Naive B cell (primary cell): Measurements from ENCODE around the gene ST8SIA3. TPM values are rescaled to one million over a fixed set of nuclear protein-coding genes. Genes with fewer than 3 reads are reported as not detected.
"Not testable (repeated sequence)": the region's sequence is repeated elsewhere in the genome, so short reads cannot be mapped to it uniquely, and the experiment has no call there.

Experiments
- ATAC-seq, 2 donors: fragments of 150-1000 bp; cut with Tn5 transposase; 2 replicates each; pipeline ENCODE4 v1.10.0; 2021; ENCODE audit warnings: low read depth in 2 of 2, mild to moderate bottlenecking in 2 of 2, moderate library complexity in 2 of 2
- DNase-seq: peaks from one replicate; pipeline ENCODE4 v3.0.0; 2022
- H3K27ac Mint-ChIP-seq, 6 donors: one replicate each; pipeline ENCODE4 v1.8.0; 2020 to 2022; ENCODE audit warnings: mild to moderate bottlenecking in 6 of 6, mixed read lengths in 6 of 6, moderate library complexity in 5 of 6, inconsistent platforms in 2 of 6
- H3K27me3 Mint-ChIP-seq, 3 donors: one replicate each; pipeline ENCODE4 v1.8.0; 2021 to 2022; ENCODE audit warnings: mixed read lengths in 3 of 3, mild to moderate bottlenecking in 1 of 3
- H3K36me3 Mint-ChIP-seq, 2 donors: one replicate each; pipeline ENCODE4 v1.8.0; 2020 to 2022; ENCODE audit warnings: mixed read lengths in 2 of 2, inconsistent platforms in 1 of 2, mild to moderate bottlenecking in 1 of 2
- H3K4me1 Mint-ChIP-seq, 3 donors: one replicate each; pipeline ENCODE4 v1.8.0; 2020 to 2022; ENCODE audit warnings: mixed read lengths in 3 of 3, inconsistent platforms in 1 of 3, mild to moderate bottlenecking in 1 of 3, moderate library complexity in 1 of 3
- H3K4me3 Mint-ChIP-seq, 8 donors: one replicate each; pipeline ENCODE4 v1.8.0; 2020 to 2022; ENCODE audit warnings: mild to moderate bottlenecking in 8 of 8, mixed read lengths in 8 of 8, moderate library complexity in 8 of 8, inconsistent platforms in 2 of 8
- H3K9me3 Mint-ChIP-seq, 7 donors: one replicate each; pipeline ENCODE4 v1.8.0; 2020 to 2022; ENCODE audit warnings: mixed read lengths in 7 of 7, mild to moderate bottlenecking in 5 of 7, inconsistent platforms in 2 of 7, moderate library complexity in 1 of 7
- polyA plus RNA-seq, 6 donors: library from polyadenylated mRNA; unstranded; fragments of 300-500 nt; fragmentation: Illumina TruSeq; gene quantifications; one replicate each; pipeline ENCODE4 v1.2.3, GENCODE V29; 2021; ENCODE audit warnings: low read depth in 6 of 6

The ST8SIA3 gene
- polyA plus RNA-seq, 6 donors from 2014 or later: not detected

GRCh38 chr18:57389271-57389670, 36.9 kb downstream of the ST8SIA3 start:
- no peak for DNase-seq
- Mint-ChIP-seq H3K9me3 (peaks cover 0 to 10% (median 2%) of the 10 kb centered on the region in 7 donors), H3K4me3 (no peak overlapping the region), H3K27ac (no peak overlapping the region), H3K27me3 (peaks cover 30 to 49% (median 44%) of the 10 kb centered on the region in 3 donors), H3K36me3 (no peaks in the 10 kb centered on the region), H3K4me1 (no peaks in the 10 kb centered on the region)
- ATAC-seq: no peak

GRCh38 chr18:57390044-57390443, 37.7 kb downstream of the ST8SIA3 start:
- ATAC-seq (no peak), DNase-seq (no peak)
- Mint-ChIP-seq H3K4me3 (no peak overlapping the region), H3K36me3 (no peaks in the 10 kb centered on the region), H3K9me3 (peaks cover 2 to 15% (median 6%) of the 10 kb centered on the region in 7 donors), H3K27me3 (peaks cover 30 to 50% (median 44%) of the 10 kb centered on the region in 3 donors), H3K27ac (no peak overlapping the region), H3K4me1 (no peaks in the 10 kb centered on the region)

- Mint-ChIP-seq H3K27ac (peak overlapping the region in 1 of 6 donors; percentile 45), H3K9me3 (peaks cover 10 to 32% (median 19%) of the 10 kb centered on the region in 7 donors)
These were observed 42.4 kb downstream of the ST8SIA3 start for GRCh38 chr18:57394749-57395148.

GRCh38 chr18:57396831-57397230, 44.5 kb downstream of the ST8SIA3 start:
- not testable (repeated sequence) for H3K27ac Mint-ChIP-seq, DNase-seq, H3K4me3 Mint-ChIP-seq, H3K4me1 Mint-ChIP-seq, ATAC-seq
- Mint-ChIP-seq H3K36me3 (peaks cover 0 to 13% of the 10 kb centered on the region in 2 donors), H3K9me3 (peaks cover 10 to 32% (median 19%) of the 10 kb centered on the region in 7 donors), H3K27me3 (peaks cover 20 to 34% (median 21%) of the 10 kb centered on the region in 3 donors)

More at GRCh38 chr18:57394749-57395148, 42.4 kb downstream of the ST8SIA3 start:
- ATAC-seq, DNase-seq, H3K4me1 Mint-ChIP-seq, H3K4me3 Mint-ChIP-seq: not testable (repeated sequence)
- peaks cover 0 to 13% of the 10 kb centered on the region in 2 donors for H3K36me3 Mint-ChIP-seq
- peaks cover 23 to 42% (median 38%) of the 10 kb centered on the region in 3 donors for H3K27me3 Mint-ChIP-seq

- DNase-seq (no peak), ATAC-seq (no peak)
- Mint-ChIP-seq H3K9me3 (peaks cover 10 to 29% (median 19%) of the 10 kb centered on the region in 7 donors), H3K36me3 (peaks cover 0 to 13% of the 10 kb centered on the region in 2 donors), H3K4me3 (no peak overlapping the region), H3K27ac (no peak overlapping the region), H3K4me1 (no peaks in the 10 kb centered on the region), H3K27me3 (peaks cover 15 to 34% (median 24%) of the 10 kb centered on the region in 3 donors)
These were observed 45.2 kb downstream of the ST8SIA3 start for GRCh38 chr18:57397440-57398132.

GRCh38 chr18:57404345-57404744, 52.0 kb downstream of the ST8SIA3 start:
- Mint-ChIP-seq H3K27me3 (peaks cover 27 to 36% (median 33%) of the 10 kb centered on the region in 3 donors), H3K36me3 (no peaks in the 10 kb centered on the region), H3K9me3 (peaks cover 0 to 18% (median 7%) of the 10 kb centered on the region in 7 donors), H3K4me3 (no peak overlapping the region), H3K27ac (no peak overlapping the region), H3K4me1 (no peaks in the 10 kb centered on the region)
- DNase-seq (no peak), ATAC-seq (no peak)

- no peak overlapping the region for H3K27ac Mint-ChIP-seq
- H3K9me3 Mint-ChIP-seq: peaks cover 0 to 22% (median 10%) of the 10 kb centered on the region in 7 donors
- H3K36me3 Mint-ChIP-seq: no peaks in the 10 kb centered on the region
- ATAC-seq (no peak), DNase-seq (no peak)
- H3K4me1 Mint-ChIP-seq: no peaks in the 10 kb centered on the region
- H3K4me3 Mint-ChIP-seq: no peak overlapping the region
- H3K27me3 Mint-ChIP-seq: peaks cover 31 to 35% (median 35%) of the 10 kb centered on the region in 3 donors
These were observed 57.3 kb downstream of the ST8SIA3 start for GRCh38 chr18:57409650-57410049.

GRCh38 chr18:57410749-57411148, 58.4 kb downstream of the ST8SIA3 start:
- peaks cover 5 to 22% (median 13%) of the 10 kb centered on the region in 7 donors for H3K9me3 Mint-ChIP-seq
- DNase-seq (no peak), ATAC-seq (no peak)
- peak overlapping the region in 1 of 8 donors; percentile 44 for H3K4me3 Mint-ChIP-seq
- H3K27me3 Mint-ChIP-seq: peaks cover 36 to 43% (median 43%) of the 10 kb centered on the region in 3 donors
- no peaks in the 10 kb centered on the region for H3K4me1 Mint-ChIP-seq
- H3K36me3 Mint-ChIP-seq: no peaks in the 10 kb centered on the region
- peak overlapping the region in 1 of 6 donors; percentile 6 for H3K27ac Mint-ChIP-seq

GRCh38 chr18:57416542-57416941, 64.2 kb downstream of the ST8SIA3 start:
- Mint-ChIP-seq H3K27ac (no peak overlapping the region), H3K4me3 (no peak overlapping the region), H3K27me3 (peaks cover 37 to 44% (median 40%) of the 10 kb centered on the region in 3 donors), H3K4me1 (no peaks in the 10 kb centered on the region), H3K36me3 (no peaks in the 10 kb centered on the region), H3K9me3 (peaks cover 5 to 14% (median 10%) of the 10 kb centered on the region in 7 donors)
- ATAC-seq: no peak
- DNase-seq: no peak

Other genes starting within 250 kb of the ST8SIA3 start
- not detected for gene BOD1L2, start 205.5 kb upstream of the ST8SIA3 start, polyA plus RNA-seq
- gene ONECUT2, start 82.8 kb downstream of the ST8SIA3 start, polyA plus RNA-seq: not detected
- 10 to 100 TPM in 3 of 6 donors, 1 to 10 TPM in 3; 8.6 to 17.0 (median 9.7) TPM for gene FECH, start 234.1 kb downstream of the ST8SIA3 start, polyA plus RNA-seq